SU-DHL-6 (cell line): ENCODE measurements around the gene ARSB.

ENCODE experiments used
- H2AFZ ChIP-seq: fragments of 200-600 bp; sonication (generic); 2 replicates; pipeline ENCODE4 v1.6.1; 2014; ENCODE audit warnings: low read depth, mild to moderate bottlenecking, moderate library complexity, mixed read lengths, antibody characterized with exemption, low read length; ENCODE audit not compliant: severe bottlenecking
- H3F3A ChIP-seq: fragments of 200-600 bp; shearing (Covaris generic); 2 replicates; pipeline ENCODE4 v1.6.0; 2016; ENCODE audit warnings: antibody characterized with exemption, mild to moderate bottlenecking; ENCODE audit not compliant: insufficient read depth
- H3K27ac ChIP-seq: fragments of 200-600 bp; sonication (generic); 2 replicates; pipeline ENCODE4 v1.5.1; 2016; ENCODE audit warnings: low read depth, mild to moderate bottlenecking, low read length, moderate library complexity, mixed read lengths
- H3K27me3 ChIP-seq: fragments of 200-600 bp; sonication (generic), shearing (Covaris generic); 2 replicates; pipeline ENCODE4 v1.6.0; 2014; ENCODE audit warnings: mild to moderate bottlenecking, low read length
- H3K36me3 ChIP-seq: fragments of 200-600 bp; sonication (generic); 2 replicates; pipeline ENCODE4 v1.6.1; 2014; ENCODE audit warnings: mild to moderate bottlenecking, low read length, mixed read lengths
- H3K4me2 ChIP-seq: fragments of 300-600, 200-600 bp; shearing (Covaris generic), sonication (generic); 2 replicates; pipeline ENCODE4 v1.6.0; 2014; ENCODE audit warnings: low read length, low read depth, mild to moderate bottlenecking; ENCODE audit not compliant: poor library complexity, severe bottlenecking
- H3K4me3 ChIP-seq: fragments of 200-600 bp; sonication (generic); 2 replicates; pipeline ENCODE4 v1.5.1; 2014; ENCODE audit warnings: antibody characterized with exemption, low read length, mild to moderate bottlenecking, mixed read lengths; ENCODE audit not compliant: insufficient read depth, poor library complexity, severe bottlenecking
- H3K79me2 ChIP-seq: fragments of 200-600 bp; sonication (generic); 2 replicates; pipeline ENCODE4 v1.6.1; 2014; ENCODE audit warnings: mild to moderate bottlenecking, low read length, moderate library complexity; ENCODE audit not compliant: insufficient read depth
- H3K9ac ChIP-seq: fragments of 200-600 bp; sonication (generic); 2 replicates; pipeline ENCODE4 v1.7.0; 2014; ENCODE audit warnings: mild to moderate bottlenecking, low read length
- H3K9me2 ChIP-seq: fragments of 200-600 bp; sonication (generic); replicated peaks from 2 replicates; pipeline ENCODE4 v1.6.1; 2014; ENCODE audit warnings: low read length; ENCODE audit not compliant: insufficient read depth
- H3K9me3 ChIP-seq: fragments of 200-600 bp; sonication (generic); 2 replicates; pipeline ENCODE4 v1.6.1; 2014; ENCODE audit warnings: low read length, mixed read lengths; ENCODE audit not compliant: insufficient read depth
- H4K20me1 ChIP-seq: fragments of 200-600 bp; sonication (generic); 2 replicates; pipeline ENCODE4 v1.6.1; 2014; ENCODE audit warnings: low read depth, mild to moderate bottlenecking, antibody characterized with exemption, low read length, moderate library complexity, mixed read lengths
- EZH2phosphoT487 ChIP-seq: fragments of 200-600 bp; sonication (generic), shearing (Covaris generic); conservative IDR thresholded peaks from 2 replicates; pipeline ENCODE4 v1.6.1; 2018; ENCODE audit warnings: mild to moderate bottlenecking, antibody characterized with exemption, low read length, moderate library complexity, mixed read lengths
- TF ChIP-seq, protein P1 (sequence below): fragments of 200-600 bp; sonication (generic); IDR thresholded peaks from one replicate; pipeline ENCODE4 v1.5.1; 2017; ENCODE audit warnings: antibody characterized with exemption, mild to moderate bottlenecking, low read length, moderate library complexity; ENCODE audit not compliant: insufficient read depth, poor library complexity, severe bottlenecking

The ARSB gene

DNA sequence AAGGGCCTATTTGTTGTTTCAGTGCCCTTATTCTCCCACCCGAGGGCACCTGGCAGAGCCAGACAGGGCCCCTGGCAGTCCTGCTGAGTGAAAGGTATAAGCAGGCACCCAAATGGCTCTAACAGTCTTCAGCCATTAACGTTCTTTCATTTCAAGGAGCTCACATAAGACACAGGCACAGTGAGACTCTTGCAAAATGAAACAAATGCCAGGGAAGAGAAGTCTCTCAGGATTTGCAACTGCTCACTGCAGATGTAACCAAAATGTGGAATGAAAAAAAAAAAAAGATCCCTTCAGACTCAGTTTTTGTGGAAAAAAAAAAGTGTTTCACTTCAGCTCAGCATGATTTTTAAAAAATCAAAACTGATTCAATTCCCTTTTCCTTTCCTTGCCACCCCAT lies 181.2 kb downstream of the ARSB start:
- Histone ChIP-seq H3K36me3 (no peaks in the 10 kb centered on the region), H3K4me3 (no peak overlapping the region), H3K9ac (no peak overlapping the region), H3K27me3 (no peaks in the 10 kb centered on the region), H2AFZ (no peak overlapping the region), H3K9me2 (no peaks in the 10 kb centered on the region), H3K4me2 (no peak overlapping the region), H3K9me3 (peaks cover 9% of the 10 kb centered on the region; the same call in 1 of the 2 replicates), H4K20me1 (no peaks in the 10 kb centered on the region), H3K27ac (no peak overlapping the region), H3F3A (no peaks in the 10 kb centered on the region), H3K79me2 (no peaks in the 10 kb centered on the region)
- TF ChIP-seq, protein P1, sequence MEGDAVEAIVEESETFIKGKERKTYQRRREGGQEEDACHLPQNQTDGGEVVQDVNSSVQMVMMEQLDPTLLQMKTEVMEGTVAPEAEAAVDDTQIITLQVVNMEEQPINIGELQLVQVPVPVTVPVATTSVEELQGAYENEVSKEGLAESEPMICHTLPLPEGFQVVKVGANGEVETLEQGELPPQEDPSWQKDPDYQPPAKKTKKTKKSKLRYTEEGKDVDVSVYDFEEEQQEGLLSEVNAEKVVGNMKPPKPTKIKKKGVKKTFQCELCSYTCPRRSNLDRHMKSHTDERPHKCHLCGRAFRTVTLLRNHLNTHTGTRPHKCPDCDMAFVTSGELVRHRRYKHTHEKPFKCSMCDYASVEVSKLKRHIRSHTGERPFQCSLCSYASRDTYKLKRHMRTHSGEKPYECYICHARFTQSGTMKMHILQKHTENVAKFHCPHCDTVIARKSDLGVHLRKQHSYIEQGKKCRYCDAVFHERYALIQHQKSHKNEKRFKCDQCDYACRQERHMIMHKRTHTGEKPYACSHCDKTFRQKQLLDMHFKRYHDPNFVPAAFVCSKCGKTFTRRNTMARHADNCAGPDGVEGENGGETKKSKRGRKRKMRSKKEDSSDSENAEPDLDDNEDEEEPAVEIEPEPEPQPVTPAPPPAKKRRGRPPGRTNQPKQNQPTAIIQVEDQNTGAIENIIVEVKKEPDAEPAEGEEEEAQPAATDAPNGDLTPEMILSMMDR = no peak
- TF ChIP-seq EZH2phosphoT487 = no peak

DNA sequence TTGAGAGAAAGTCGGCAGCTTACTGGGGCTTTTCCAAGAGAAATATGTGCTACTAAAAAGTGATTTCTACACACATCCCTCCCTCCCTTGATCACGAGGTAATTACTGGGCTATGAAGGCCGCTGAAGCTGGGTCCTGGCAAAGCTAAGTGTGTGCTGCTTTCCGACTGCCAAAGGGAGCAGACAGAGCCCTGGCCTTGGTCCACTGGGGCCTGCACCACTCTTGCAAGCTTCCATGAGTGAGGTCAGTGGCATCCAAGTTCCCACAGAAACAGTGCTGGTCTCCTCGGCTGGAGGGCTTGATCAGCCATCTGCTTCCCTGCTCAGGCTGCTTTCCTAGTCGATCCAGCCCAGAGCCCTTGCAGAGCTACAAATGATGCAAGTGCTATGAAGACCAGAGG lies 181.8 kb downstream of the ARSB start:
- H3K4me2 ChIP-seq = no peak overlapping the region
- no peaks in the 10 kb centered on the region for H3K79me2 ChIP-seq
- no peaks in the 10 kb centered on the region for H4K20me1 ChIP-seq
- no peaks in the 10 kb centered on the region for H3K9me2 ChIP-seq
- no peak overlapping the region for H3K4me3 ChIP-seq
- H3K9me3 ChIP-seq = peaks cover 9% of the 10 kb centered on the region; the same call in 1 of the 2 replicates
- no peaks in the 10 kb centered on the region for H3F3A ChIP-seq
- no peaks in the 10 kb centered on the region for H3K36me3 ChIP-seq
- TF ChIP-seq EZH2phosphoT487 = no peak
- TF ChIP-seq, protein P1 = no peak
- H2AFZ ChIP-seq = no peak overlapping the region
- no peaks in the 10 kb centered on the region for H3K27me3 ChIP-seq
- no peak overlapping the region for H3K27ac ChIP-seq
- H3K9ac ChIP-seq = no peak overlapping the region

DNA sequence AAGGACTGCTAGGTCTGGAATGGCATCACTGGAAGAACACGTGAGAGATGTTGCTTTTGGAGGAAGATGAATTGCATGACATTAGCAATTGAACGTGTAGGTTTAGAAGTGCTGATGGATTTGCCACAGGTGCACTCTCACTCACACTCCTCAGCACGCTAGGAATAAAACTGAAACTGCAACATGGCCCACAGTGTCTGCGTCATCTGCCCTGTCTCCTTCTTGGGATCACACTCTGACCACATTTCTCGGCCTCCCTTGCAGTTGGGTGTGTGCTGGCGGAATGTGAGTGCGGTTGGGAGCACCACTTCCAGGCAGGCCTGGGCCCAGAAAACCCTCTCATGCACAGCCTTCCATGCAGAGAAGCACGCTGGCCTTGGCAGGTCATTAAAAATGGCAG lies 183.7 kb downstream of the ARSB start:
- no peaks in the 10 kb centered on the region for H3K36me3 ChIP-seq
- TF ChIP-seq EZH2phosphoT487 = no peak
- TF ChIP-seq, protein P1 = no peak
- no peaks in the 10 kb centered on the region for H3K27me3 ChIP-seq
- H3K27ac ChIP-seq = no peak overlapping the region
- H2AFZ ChIP-seq = no peak overlapping the region
- H3K4me2 ChIP-seq = no peak overlapping the region
- H3K9ac ChIP-seq = no peak overlapping the region
- H3K79me2 ChIP-seq = no peaks in the 10 kb centered on the region
- no peaks in the 10 kb centered on the region for H3F3A ChIP-seq
- H3K4me3 ChIP-seq = no peak overlapping the region
- H3K9me2 ChIP-seq = no peaks in the 10 kb centered on the region
- H3K9me3 ChIP-seq = peaks cover 9% of the 10 kb centered on the region; the same call in 1 of the 2 replicates
- no peaks in the 10 kb centered on the region for H4K20me1 ChIP-seq
